Pons (tissue), 1 donor: ENCODE results near the gene CLDN14.
"Not testable (repeated sequence)": the region's sequence is repeated elsewhere in the genome, so short reads cannot be mapped to it uniquely, and the experiment has no call there.

Experiments used
- DNase-seq: peaks from one replicate; pipeline ENCODE4 v3.0.0-alpha.2; 2016; ENCODE audit warnings: low spot score

The CLDN14 gene

GRCh38 chr21:36501589-36501892 is 21.6 kb upstream of the CLDN14 start:
- DNase-seq, result no peak

DNA sequence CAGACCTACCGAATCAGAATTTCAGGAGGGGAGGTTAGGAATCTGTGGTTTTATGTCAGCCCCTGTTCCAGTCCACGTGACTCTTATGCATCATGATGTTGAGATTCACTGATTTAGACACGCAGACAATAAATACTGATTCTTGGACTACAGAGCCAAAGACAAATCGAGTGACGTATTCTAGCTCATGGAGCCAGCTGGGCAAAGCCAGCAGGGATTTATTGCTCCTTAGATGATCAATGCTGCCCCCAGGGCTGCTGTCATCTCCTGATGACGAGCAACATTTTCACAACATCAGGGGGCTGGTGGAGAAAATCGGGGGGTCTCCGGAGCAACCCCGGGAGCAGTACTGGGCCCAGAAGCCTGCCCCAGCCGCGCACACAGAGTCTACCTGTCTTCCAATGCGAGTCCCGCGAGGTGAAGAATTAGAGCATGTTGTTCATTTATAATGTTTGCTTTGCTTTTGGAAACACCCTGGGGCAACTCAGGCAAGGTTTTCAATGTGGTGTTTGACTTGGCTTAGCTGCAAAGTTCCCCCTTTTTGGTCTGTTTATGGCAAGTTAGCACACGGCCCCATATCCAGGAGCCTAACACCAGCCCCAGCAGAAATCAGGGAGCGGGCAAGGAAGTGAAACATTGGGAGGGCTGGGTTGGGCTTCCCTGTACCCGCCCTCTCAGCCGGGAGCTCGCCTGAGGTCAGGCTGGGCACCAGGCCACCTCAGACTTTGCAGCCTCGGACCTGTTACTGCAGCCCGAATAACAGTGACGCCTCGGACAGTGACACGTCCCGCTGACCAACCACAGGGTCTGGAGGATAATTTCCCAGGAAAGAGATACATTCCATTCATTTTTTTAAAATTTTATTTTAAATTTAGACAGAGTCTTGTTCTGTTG is 19.9 kb upstream of the CLDN14 start:
- no peak for DNase-seq

- peak; percentile 22 for DNase-seq
Observed at GRCh38 chr21:36494557-36494956, 14.6 kb upstream of the CLDN14 start.

- no peak for DNase-seq
Observed at GRCh38 chr21:36491209-36491910, 11.4 kb upstream of the CLDN14 start.

DNA sequence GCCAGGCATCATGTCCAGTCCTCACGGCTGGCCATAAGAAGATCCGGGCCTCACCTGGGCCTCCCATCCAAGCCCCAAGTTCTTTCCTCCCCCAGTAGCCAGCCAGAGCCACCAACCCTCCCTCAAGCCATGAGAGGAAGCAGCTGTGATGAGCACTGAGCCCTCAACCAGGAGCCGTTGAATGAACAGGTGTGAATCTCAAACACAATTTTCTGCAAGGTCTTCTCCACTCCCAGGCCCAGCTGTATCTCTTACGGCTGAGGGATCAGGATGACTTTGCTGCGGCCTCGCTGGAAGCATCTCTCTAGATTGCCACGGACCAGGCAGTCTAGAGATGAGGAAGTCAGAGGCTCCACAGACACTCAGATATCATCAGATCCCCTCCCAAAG is 9.8 kb upstream of the CLDN14 start:
- DNase-seq, result no peak

GRCh38 chr21:36489103-36489775 is 9.3 kb upstream of the CLDN14 start:
- DNase-seq, result no peak

- DNase-seq, result no peak
Observed at GRCh38 chr21:36487641-36488307, 7.9 kb upstream of the CLDN14 start.

GRCh38 chr21:36486246-36486645 is 6.3 kb upstream of the CLDN14 start:
- DNase-seq, result no peak

GRCh38 chr21:36485476-36485875 is 5.6 kb upstream of the CLDN14 start:
- DNase-seq, result no peak

DNA sequence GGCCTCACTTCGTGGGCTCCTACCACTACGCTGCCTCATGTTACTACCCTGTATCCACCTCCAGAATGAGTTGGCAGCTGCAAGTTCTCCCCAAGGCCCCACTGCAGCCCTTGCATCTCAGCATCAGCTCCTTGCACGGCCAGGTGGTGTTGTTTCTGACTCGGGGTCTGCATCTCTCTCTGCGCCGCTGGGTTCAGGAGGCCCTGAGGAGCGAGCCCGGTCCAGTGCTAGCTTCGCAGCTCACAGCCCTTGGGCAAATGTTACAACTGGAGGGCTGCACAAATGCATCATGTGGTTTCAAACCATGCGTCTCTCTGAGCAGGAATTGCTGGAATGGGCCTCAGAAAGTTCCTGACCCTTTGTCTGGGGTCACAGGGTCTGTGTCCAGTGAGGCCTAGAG is 3.2 kb upstream of the CLDN14 start:
- no peak for DNase-seq

- no peak for DNase-seq
Observed at GRCh38 chr21:36482673-36483072, 2.8 kb upstream of the CLDN14 start.

DNA sequence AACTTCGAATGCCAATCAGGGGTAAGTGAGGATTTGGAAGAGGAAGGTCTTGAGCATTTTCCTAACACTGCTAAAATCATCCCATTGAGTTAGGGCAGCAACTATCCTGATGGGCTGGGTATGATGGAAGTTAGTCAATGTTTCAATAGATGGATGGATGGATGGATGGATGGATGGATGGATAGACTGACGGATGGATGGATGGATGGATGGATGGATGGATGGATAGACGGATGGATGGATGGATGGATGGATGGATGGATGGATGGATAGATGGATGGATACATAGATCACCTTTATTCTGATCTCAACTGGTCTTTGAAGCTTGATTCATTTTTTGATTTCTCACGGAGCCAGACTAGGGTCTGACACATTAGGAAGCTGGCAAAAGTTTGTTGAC is 2.3 kb upstream of the CLDN14 start:
- no peak for DNase-seq

DNA sequence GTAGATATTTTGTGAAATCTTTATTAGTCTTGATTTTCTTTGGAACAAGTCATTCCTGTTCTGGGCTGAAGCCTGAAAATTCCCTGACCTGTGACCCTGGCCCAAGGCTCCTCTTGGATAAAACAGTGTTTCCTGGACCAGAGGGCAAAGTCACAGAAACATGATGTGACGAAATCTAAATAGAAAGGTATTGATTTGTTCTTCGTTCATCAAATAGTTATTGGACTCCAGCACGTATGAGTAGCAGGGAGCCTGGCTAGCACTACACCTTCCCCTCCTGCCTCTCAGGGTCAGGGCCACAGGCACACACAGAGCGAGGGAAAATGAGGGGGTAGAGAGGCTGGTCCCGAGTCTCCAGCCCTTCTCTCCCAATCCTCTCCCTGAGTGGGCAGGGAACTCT is 1.7 kb upstream of the CLDN14 start:
- DNase-seq, result no peak

DNA sequence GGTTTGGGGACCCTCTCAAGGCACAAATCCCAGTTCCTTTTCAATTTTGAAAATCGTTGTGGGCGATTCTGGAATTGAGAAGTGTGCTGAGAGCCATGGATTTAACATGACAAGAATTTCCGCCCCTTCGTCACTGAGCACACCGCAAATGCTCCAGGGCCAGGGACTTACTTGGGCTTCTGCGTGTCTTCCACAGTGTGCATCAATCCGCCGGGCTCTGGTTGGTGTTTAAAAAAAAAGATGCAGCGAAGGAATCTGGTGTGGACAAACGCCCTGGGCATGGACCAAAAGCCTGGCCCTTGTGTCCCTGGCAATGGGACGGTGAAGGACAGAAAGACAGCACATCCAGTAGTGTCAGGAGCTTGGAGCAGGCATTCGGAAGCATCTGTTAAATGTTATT is 696 bp upstream of the CLDN14 start:
- no peak for DNase-seq

DNA sequence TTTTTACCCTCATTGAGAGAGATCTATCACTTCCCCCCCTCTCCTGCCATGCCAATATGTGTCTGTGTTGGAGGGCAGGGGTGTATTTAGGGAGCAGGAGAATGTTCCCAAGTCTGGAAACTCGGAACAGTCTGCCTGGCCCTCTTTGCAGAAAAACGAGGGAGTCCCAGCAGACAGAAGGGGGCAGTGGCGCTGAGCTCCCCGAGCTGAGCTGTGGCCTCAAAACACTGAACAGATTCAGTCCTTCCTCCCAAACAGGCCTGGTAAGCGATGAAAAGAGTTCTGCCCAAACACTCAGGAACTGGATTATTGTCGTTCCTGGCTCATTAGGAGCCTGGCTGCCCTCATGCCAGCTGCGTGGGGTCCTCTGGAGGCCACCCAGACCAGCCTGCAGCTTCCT is 981 bp downstream of the CLDN14 start:
- DNase-seq, result peak; percentile 22

DNA sequence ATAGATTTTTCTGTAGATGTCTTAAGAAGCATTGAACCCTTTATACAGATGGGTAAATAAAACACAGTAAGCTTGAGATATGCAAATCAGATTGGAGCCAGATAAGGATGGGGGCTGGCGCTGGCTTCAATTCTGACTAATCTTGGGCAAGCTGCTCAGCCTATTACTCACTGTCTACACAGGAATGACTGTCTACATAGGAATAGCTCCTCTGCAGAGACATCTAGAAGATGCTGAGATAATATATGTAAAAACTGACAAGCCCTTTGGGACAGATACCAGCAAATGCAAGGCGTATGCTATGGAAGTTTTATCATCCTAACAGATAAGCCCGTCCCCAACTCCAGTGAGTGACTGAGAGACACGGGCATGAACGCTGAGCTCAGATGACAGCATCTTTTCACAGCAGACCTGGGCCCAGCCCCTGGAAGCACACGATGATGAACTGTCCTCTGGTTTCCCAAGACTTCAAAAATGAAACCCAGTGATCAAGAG is 1.7 kb downstream of the CLDN14 start:
- no peak for DNase-seq

DNA sequence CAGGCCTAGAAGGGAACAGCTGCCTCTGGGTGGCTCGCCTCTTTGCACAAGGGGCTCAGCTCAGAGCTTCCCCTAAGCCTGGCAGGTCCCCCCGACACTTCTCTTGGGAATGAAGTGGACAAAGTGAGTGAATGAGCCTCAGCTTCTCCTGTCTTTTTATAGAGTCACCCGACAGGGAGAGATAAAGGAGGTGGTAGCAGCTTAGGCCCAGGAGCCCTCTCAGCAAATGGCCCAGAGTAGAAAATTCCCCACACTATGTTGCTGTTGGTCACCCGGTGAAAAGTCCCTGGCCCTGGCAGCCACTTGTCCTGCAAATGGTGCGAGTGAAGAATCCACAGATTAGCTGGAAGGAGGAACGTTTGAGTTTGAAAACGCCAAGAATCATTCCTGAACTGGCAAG is 2.4 kb downstream of the CLDN14 start:
- DNase-seq, result no peak

DNA sequence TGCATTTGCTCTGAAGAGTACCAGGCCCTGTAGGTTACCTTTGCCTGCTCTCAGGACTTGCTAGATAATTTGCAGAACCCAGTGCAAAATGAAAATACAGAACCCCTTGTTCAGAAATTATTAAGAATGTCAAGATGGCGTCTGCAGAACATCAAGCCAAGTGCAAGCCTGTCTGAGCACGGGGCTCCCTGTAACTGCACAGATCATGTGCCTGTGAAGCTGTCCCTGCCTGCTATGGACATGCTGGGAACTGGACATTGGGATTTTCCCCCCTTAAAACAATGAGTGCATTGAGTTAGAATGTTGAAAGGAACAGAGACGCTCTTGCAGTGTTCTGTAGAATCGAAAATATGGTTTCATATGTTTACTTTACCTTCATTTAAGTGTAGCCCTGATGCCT is 2.9 kb downstream of the CLDN14 start:
- DNase-seq, result no peak

- DNase-seq, result not testable (repeated sequence)
Observed at GRCh38 chr21:36476541-36476940, 3.4 kb downstream of the CLDN14 start.

GRCh38 chr21:36474591-36474990 is 5.3 kb downstream of the CLDN14 start:
- DNase-seq, result no peak

DNA sequence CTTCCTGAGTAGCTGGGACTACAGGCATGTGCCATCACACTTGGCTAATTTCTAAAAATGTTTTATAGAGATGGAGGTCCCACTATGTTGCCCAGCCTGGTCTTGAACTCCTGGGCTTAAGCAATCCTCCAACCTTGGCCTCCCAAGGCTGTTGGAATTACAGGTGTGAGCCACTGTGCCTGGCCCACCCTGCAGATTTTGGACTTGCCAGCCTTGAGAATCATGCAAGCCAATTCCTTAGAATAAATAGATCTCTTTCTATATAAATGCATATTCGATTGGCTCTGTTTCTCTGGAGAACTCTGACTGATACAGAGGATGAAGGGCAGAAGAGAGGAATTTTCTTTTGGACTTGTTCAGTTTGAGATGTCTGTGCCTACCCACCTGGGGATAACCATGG is 6.7 kb downstream of the CLDN14 start:
- DNase-seq, result no peak

GRCh38 chr21:36472377-36472776 is 7.5 kb downstream of the CLDN14 start:
- DNase-seq, result no peak
